Adrenal gland (tissue), 5 donors: ENCODE results near the gene TMEM63B.

ENCODE experiments used
- POLR2A ChIP-seq, 2 donors: fragments of 450-650 bp; IDR thresholded peaks; one replicate each; pipeline ENCODE4 v1.6.1; 2017; ENCODE audit warnings: antibody characterized with exemption in 2 of 2, mild to moderate bottlenecking in 2 of 2, moderate library complexity in 1 of 2
- TF ChIP-seq, protein P1 (sequence below), 6 experiments: fragments of 450-650 bp in 4 of 6; fragments of 200-600 bp in 2 of 6; sonication (generic) in 1 of 6; IDR thresholded peaks; 1 replicate in 5 of 6; 2 replicates in 1 of 6; pipeline versions ENCODE4 v1.5.1 to v1.8.0; 2016 to 2021; ENCODE audit warnings: antibody characterized with exemption in 6 of 6, mild to moderate bottlenecking in 2 of 6, moderate library complexity in 1 of 6
- donor health status: DM: no; HTN: no; CAD: no.

DNA sequence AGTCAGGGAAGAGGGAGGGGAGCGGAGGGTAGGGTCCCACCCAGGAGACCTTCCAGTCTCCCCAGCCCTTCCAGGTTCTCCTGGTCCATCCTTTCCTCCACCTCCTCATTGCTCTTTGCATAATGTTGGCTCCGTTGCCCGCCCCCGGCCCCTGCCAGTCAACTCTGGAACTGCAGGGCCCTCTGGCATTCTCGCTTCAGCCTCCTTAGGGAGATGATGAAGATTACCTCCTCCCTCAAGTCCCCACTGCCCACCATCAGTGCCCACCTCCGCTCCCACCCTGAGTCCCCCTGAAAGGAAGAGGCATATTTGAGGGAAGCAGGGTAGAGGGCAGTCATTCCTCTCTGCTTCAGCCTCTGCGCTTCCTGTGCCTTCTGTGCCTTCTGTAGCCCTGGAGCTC is 8.5 kb downstream of the TMEM63B start:
- TF ChIP-seq, protein P1, sequence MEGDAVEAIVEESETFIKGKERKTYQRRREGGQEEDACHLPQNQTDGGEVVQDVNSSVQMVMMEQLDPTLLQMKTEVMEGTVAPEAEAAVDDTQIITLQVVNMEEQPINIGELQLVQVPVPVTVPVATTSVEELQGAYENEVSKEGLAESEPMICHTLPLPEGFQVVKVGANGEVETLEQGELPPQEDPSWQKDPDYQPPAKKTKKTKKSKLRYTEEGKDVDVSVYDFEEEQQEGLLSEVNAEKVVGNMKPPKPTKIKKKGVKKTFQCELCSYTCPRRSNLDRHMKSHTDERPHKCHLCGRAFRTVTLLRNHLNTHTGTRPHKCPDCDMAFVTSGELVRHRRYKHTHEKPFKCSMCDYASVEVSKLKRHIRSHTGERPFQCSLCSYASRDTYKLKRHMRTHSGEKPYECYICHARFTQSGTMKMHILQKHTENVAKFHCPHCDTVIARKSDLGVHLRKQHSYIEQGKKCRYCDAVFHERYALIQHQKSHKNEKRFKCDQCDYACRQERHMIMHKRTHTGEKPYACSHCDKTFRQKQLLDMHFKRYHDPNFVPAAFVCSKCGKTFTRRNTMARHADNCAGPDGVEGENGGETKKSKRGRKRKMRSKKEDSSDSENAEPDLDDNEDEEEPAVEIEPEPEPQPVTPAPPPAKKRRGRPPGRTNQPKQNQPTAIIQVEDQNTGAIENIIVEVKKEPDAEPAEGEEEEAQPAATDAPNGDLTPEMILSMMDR (IDR thresholded peaks at IDR 0.05): no peak
- no peak for TF ChIP-seq POLR2A (IDR thresholded peaks at IDR 0.05)
